GM18858 (cell line): ENCODE data around the gene NAA80.
"Not testable (repeated sequence)": the region's sequence is repeated elsewhere in the genome, so short reads cannot be mapped to it uniquely, and the experiment has no call there.

ENCODE experiments used
- ATAC-seq: cut with Tn5 transposase; IDR thresholded peaks from one replicate; pipeline ENCODE4 v1.9.1; 2021; ENCODE audit not compliant: unreplicated experiment

Gene NAA80

GRCh38 chr3:50292159-50293078, 6.8 kb downstream of the NAA80 start, which contains the start of gene IFRD2:
IFRD2 (minus strand) TSS chr3:50292429; CDS start chr3:50292274, 155 bp downstream.
- ATAC-seq = peak; percentile 87

DNA sequence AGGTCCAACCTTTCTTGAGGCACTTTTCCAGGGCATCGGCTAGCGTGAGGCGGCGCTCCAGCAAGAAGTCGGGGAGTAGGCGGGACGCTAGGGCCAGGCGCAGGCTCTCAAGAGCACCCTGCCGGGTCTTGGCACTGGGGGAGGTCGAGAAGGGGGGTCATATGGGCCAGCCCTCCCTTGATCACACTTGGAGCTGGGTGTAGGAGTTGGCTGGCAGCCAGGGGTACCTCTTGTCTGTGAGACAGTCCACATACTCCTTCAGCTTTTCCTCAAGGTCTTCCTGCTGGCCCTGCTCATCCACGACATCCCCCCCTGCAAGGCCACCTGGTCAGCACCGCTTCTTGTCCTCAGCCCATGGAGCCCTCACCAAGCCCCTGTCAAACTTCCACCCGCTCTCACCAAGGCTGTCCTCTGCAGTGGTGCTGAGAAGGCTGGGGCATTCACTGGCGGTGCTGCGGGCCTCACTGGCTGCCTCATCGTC, 9.0 kb downstream of the NAA80 start:
- ATAC-seq = no peak

DNA sequence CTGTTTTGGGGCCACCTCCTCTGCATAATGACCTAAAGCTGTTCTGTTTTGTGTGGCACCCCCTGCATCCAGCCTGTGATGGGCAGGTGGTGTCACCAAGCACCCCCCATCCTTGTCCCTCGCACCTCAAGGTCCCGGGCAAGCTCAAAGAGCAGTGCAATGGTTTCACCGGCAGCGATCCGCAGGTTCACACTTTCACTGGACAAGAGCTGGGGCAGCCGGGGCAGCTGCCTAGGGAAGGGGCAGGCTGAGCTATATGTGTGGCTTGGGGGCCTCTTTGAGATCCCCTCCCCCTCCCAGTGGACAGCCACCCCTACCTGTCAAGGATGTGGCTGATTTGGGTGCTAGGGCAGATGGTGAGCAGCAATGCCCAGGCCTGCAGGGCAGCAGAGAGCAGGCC, 10.1 kb downstream of the NAA80 start:
- no peak for ATAC-seq

DNA sequence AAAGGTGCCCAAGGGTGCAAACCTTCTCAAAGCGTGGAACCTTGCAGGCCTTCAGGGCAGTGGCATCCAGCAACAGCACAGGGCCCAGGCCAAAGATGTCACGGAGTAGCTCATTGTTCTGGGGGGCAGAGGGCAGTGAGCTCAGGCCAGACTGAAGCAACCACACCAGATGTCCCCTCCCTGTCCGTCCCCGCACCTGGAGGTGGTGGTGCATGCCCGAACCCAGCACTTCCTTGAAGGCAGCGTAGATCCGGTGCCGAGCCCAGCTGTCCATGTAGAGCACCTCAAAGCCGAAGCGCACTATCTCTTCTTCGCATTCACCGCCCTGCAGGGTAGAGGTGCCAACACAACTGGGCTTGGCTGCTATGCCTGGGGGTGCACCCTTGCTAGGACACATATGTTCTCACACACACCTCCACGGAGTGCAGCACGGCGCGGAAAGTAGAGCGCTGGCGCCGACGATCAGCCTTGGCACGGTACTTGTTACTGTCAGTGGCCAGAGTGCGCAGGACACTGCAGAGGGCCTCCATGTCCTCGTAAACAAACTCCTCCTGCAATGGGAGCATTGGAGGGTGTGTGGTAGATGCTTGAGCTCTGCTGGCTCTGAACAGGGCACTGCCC, 10.7 kb downstream of the NAA80 start:
- ATAC-seq = no peak

DNA sequence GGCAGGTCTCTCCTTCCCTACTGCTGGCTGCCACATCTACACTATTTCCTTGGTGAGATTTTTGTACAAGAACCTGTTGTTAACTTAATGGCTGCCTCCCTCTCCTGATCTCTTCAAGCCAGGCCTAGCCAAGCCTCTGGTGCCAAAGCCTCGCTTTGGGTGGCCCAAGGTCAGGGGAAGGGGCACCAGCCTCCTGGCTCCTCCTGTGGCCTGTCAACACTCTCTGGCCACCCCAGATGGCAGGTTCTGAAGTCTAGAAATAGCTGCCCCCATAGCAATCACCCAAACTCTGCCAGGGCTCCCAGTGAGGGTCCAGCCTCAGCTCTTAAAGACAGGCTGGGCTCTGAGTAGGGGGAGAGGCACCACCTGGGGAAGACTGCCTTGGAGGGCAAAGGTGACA, 11.9 kb downstream of the NAA80 start:
- ATAC-seq = no peak

GRCh38 chr3:50286322-50287227, 12.6 kb downstream of the NAA80 start:
- ATAC-seq = no peak

DNA sequence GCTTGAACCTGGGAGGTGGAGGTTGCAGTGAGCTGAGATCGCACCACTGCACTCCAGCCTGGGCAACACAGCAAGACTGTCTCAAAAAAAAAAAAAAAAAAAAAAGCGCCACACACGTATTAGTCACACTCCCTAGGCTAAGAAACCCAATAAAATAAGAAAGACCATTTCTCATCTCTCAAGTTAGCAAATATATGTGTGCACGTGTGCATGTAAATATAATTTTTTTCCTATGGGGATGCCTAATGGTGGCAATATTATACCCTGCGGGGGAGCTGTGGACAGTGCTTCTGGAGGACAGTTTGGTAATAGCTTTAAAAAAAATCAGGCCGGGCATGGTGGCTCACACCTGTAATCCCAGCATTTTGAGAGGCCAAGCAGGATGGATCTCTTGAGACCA, 15.1 kb downstream of the NAA80 start:
- not testable (repeated sequence) for ATAC-seq

DNA sequence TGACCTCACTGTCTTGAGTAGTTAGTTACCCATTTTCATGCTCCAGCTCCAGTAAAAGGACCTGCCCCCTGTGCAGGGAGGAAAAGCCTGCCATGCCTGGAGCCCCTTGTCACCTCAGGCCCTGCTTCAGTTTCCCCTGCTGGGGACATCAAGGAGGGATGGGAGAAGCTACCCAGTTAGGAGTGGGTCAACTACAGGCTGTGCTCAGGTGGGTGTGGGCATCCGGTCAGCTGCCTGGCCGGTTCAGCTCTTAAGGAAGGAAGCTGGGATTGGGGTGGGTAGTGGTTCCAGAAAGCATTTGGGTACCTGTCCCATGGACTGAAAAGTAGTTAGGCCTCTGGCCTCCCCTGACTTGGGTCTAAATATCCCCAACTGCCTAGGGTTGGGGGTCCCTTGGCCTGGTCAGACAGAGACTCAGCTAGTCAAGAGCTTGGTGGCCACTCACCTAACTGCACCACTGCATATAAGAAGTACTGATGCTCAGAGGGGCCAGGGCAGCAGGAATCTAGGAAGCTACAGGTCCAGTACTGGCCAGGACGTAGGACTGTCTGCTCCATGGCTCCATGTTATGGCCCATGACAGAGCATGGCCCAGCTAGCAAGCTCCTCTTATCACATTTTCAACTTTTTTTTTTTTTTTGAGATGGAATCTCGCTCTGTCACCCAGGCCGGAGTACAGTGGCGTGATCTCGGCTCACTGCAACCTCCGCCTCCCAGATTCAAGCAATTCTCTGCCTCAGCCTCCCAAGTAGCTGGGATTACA, 19.8 kb downstream of the NAA80 start:
- ATAC-seq = no peak

DNA sequence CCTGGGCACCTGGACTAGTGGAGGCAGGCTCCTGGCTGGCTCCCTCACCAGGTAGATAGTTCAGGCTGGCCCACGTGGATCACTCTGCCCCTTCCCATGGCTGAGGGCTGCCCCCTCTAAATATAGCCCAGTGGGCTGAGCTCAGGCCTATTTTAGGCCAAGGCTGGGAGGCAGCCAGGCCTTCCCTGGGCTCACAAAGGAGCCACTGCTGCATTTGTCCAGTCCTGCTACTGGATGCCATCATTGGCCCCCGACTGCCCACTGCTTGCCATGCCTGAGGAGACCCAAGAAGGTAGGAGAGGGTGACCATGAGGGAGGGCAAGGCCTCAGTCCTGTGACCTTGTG, 20.4 kb downstream of the NAA80 start, which contains the start of gene LSMEM2:
TSS of gene LSMEM2 (plus strand) at position 208 of the 345 bp plus-strand sequence. CDS start at position 235, 27 bp downstream.
- no peak for ATAC-seq

GRCh38 chr3:50278123-50278879, 20.9 kb downstream of the NAA80 start:
- ATAC-seq = no peak

DNA sequence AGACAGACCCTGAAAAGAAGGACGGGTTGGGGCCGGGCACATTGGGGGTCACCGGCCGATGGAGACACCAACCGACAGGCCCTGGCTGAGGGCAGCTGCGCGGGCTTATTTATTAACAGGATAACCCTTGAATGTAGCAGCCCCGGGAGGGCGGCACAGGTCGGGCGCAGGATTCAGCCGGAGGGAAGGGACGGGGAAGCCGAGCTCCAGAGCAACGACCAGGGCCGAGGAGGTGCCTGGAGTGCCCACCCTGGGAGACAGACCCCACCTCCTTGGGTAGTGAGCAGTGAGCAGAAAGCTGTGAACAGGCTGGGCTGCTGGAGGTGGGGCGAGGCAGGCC, 22.5 kb downstream of the NAA80 start:
- no peak for ATAC-seq

DNA sequence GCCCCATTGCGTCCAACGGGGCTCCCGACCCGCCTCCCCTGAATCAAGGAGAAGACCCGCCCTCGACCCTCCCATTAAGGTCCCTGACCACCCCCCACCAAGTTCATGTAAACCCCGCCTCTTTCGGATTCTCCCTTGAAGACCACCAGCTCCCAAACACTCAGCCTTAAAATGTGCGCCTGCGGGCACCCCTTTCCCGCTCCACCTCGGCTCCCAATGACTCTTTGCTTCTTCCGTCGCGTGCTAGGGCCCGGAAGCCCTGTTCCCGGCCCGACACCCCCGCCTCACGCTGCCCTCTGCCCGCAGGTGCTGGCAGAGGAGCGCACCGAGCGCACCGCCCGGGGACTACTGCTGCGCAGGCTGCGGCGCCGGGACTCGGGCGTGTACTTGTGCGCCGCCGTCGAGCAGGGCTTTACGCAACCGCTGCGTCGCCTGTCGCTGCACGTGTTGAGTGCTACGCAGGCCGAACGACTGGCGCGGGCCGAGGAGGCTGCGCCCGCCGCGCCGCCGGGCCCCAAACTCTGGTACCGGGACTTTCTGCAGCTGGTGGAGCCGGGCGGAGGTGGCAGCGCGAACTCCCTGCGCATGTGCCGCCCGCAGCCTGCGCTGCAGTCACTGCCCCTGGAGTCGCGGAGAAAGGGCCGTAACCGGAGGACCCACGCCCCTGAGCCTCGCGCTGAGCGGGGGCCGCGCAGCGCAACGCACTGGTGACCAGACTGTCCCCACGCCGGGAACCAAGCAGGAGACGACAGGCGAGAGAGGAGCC, 23.0 kb downstream of the NAA80 start:
- ATAC-seq = no peak

- ATAC-seq = no peak
These were observed 23.8 kb downstream of the NAA80 start for GRCh38 chr3:50275141-50275995.

DNA sequence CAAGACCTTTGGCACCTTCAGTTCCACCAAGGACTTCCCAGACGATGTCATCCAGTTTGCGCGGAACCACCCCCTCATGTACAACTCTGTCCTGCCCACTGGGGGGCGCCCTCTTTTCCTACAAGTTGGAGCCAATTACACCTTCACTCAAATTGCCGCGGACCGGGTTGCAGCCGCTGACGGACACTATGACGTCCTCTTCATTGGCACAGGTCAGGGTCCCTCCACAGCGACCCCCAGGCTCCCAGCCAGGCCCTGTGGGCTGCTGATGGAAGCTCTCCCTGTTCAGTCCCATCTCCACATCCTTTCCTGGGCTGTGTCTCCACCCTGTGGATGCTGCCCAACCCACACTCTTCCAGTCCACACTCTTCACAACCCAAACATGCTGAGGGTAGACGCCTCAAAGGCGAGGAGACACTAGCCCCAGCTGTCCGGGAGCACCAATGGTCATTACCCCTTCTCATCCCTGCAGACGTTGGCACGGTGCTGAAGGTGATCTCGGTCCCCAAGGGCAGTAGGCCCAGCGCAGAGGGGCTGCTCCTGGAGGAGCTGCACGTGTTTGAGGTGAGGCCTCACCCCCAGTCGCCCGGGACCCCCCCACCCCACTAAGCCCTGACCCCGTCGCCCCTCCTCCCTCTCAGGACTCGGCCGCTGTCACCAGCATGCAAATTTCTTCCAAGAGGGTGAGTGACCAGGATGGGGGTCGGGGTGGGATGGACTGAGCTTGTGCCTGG, 24.7 kb downstream of the NAA80 start:
- no peak for ATAC-seq

DNA sequence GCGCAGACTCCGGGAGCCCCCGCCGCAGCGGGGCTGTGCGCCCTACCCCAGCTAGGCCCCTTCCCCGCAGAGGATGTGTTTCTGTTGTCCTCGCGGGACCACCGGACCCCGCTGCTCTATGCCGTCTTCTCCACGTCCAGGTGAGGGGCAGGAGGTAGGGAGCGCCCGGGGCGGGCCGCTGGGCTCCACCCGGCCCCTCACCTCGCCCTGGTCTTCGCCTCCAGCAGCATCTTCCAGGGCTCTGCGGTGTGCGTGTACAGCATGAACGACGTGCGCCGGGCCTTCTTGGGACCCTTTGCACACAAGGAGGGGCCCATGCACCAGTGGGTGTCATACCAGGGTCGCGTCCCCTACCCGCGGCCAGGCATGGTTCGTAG, 25.5 kb downstream of the NAA80 start:
- no peak for ATAC-seq

- ATAC-seq = peak; percentile 68
These were observed 26.1 kb downstream of the NAA80 start for GRCh38 chr3:50272911-50273688.

DNA sequence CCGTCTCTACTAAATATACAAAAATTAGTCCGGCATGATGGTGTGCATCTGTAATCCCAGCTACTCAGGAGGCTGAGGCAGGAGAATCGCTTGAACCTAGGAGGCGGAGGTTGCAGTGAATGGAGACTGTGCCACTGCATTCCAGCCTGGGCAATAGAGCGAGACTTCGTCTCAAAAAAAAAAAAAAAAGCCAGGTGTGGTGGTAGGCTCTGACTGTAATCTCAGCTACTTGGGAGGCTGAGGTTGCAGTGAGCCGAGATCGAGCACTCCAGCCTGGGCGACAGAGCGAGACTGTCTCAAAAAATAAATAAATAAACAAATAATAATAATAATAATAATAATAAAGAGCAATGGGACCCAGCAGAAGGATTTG, 26.7 kb downstream of the NAA80 start:
- ATAC-seq = not testable (repeated sequence)
